Activated gamma-delta T cell treated with anti-CD3 and anti-CD28 coated beads, Interleukin-2, amount 50 U/mL, for 16 hours (primary cell): ENCODE data around the gene ITGA5.
"Not testable (repeated sequence)": the region's sequence is repeated elsewhere in the genome, so short reads cannot be mapped to it uniquely, and the experiment has no call there.

Experiments
- DNase-seq: peaks from one replicate; pipeline ENCODE4 v3.0.0-alpha.2; 2020; ENCODE audit warnings: low read depth

ITGA5 gene

DNA sequence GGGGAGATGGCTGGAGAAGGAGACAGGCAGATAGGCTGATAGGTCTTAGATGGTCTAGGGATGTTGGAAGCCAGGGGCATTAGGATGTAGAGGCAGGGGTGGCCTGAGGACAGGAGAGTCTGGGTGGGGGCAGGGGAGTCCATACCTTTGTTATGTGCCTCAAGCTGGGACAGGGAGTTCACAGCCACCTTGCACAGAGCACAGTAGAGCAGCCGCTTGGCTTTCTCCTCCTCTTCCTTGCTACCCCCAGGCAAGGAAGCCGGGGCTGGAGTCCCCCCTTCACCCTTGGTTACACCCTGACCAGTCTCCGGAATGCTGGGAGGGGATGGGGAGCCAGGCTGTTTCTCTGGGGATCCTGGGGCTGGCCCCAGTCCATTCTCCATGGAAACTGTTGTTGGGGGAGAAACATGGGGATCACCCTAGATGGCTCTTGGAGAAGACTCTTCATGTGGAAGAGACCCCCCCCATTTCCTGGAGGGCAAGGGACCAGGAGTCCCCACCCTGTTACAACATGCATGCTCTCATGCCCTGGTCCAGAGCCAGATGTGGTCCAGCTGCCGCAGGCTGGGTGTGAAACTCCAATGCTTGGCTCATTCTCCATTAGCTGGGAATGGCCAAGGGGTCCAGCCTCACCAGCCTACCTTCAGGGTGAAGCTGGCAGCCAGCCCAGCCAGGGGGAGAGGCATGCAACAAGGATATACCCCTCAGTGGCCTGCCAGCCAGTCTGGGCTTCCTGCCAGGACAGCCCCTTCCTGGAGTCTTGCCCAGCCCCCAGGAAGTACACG lies 47.5 kb downstream of the ITGA5 start:
- DNase-seq: no peak

DNA sequence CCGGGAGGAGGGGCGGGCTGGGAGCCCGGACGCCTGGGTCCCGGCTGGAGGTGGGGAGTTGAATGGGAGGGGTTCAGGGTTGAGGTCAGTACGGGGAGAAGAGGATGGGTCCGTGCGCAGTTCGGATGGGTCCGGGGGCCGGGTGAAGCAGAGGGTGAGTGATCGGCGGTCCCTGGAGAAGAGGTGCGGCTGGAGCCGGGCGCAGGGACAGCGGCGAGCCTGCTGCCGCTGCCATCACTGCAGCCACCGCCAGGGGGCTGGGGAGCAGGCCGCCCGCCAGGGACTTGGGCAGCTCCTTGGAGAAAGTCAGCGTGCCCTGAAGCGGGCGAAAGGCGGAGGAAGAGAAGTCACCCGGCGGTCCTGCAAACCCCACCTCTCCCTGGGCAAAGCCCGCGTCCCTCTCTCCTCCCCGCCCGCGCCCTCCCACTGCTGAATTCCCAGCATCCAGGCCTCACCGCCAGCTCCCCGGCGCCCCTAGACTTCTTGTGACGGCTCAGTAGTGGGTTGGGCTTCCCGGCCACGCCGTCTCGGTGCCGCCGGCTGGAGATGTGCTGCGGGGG lies 48.8 kb downstream of the ITGA5 start:
- no peak for DNase-seq

DNA sequence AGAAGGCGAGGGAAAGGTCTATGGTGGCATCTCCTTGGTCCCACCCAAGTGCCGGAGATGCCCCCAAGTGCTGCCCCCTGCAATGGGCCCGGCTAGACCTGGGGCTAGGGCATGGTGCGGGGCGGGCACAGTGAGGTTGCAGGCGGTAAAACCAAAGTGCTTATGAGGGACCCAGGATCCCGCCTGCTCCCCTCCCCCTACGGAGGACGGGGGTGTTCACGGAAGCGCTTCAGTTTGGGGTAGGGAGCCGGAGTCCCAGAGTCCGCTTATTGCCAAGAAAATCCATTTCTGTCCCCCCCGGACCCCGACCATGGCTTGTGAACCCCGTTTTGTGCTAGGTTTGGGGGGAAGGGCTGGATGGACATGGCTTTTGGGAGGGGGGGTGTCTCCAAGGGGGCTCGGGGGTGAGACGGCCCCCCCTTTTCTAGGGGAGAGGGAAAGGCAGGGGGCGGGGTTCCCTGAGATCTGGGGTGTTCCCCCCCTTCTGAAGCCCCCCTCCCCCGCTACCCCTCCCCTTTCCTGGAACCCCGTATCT lies 49.4 kb downstream of the ITGA5 start:
- no peak for DNase-seq

DNA sequence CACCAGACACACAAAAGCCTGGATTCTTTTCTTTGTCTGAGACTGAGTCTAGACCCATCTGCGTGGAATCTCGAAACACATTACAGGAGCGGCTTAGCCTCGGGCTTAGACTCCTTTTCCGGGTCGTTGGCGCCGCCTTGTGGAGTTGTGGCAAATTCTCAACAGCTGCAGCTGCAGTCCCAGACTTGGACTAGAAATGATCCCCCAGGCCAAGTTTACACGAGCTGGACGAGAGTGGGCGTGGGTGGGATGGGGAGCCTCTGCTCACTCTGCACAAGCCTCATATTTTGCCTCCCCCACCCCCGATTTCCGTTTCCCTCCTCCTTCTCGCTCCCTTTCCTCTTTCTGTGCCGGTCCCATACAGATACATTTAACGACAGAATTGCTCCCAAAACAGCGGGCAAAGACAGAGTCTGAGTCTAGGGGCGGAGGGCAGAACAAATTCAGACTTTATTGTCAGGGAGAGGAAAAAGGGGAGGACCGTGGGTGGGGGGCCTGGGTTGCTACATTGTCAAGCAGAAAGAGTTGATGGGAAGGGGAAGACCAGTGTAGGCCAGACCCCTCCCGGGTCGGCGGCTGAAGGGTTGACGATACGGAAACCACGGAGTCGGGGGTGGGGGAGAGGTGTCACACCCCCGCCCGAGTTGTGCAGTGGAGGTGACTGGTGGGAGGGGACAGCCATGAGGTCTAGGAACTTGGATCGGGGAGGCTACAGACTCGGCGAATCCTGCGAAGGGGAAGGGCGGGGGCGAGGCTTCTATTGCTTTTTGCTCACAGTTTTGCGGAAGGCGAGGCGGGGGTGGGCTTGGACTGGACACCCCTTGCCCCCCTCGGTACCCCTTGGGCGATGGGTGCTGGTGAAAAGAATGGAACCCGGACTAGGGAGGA lies 50.1 kb downstream of the ITGA5 start:
- DNase-seq: peak; percentile 84

DNA sequence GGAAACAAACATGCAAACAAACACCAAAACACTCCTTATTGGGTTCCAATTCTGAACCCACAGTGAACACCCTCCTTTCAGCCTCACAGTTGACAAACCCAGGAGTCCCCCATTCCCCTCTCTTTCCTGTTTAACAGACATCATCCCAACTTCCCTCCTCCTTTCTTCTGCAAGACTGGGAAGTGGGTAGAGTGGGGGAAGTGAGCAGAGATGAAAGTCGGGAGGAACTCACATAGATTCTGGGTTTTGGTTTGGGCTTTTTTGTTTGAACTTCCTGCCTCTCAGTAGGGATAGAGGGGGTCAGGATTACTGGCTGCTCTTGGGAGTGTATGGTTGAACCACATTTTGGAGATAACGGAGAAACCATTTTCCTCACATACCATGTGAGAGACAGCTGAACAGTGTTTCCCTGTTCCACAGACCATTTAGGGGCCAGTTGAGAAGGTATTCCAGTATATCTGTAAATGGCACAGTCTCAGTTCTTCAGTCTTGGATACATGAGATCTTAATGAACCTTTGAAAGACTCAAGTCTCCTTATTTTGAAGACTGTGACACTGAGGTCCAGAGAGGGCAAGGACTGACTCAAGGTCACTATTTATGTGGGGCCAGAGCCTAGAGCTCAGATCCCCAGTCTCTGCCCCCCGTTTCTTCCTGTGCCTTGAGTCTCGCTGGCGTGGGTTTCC lies 50.9 kb downstream of the ITGA5 start:
- no peak for DNase-seq

DNA sequence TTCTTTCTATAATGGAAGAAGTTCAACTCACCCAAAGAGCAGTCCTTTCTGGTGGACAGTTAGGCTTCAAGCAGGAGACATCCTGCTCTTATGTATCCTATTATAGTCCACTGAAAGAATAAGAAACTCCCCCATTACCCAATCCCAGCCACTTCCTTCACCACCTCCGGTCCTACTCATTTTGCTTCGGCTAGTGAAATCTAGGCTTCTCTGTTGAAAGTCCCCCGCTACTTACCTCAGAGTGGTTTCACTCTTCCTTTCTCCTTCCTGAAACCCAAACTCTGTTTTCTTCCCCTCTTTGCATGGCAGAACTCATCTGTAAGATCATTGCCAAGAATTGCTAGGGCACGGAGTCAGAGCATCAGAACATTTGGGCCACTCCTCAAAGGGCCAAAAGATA lies 54.7 kb downstream of the ITGA5 start, which contains the start of gene GPR84:
GPR84 (minus strand) TSS at position 74 of the 400 bp plus-strand sequence. CDS start 635 bp downstream, outside the sequence.
- no peak for DNase-seq

DNA sequence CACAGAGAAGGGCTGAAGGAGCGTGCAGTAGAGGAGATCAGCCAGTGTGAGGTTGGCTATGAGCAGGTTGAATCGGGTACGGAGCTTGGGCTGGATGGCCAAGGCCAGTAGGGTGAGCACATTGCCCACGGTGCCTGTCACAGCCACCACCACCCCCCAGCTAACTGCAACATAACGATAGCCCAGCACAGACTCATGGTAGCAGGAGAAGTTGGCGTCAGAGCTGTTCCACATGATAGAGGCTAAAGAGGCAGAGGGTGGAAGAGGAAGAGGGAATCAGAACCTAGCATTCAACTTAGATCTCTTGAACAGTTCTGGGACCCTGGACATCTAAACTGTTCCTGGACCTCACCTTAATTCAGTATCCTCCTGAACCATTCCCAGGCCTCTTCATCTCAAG lies 55.4 kb downstream of the ITGA5 start:
- no peak for DNase-seq

DNA sequence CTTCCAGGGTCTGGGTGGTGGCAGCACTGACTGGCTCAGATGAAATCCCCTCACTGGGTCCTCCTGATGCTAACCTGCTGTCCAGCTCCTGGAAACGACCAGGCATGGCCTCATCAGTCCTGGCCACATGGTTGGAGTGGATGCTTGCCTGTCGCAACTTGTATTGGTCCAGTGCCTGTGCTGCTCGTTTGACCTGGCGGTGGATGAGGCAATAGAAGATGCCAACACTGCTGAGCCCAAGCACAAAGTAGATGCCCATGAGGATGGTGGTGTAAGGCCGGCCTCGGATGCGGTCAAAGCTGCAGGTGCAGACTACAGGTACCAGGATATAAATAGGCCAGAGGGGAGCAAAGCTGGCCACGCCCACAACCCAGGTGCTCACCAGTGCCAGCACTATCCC lies 56.0 kb downstream of the ITGA5 start:
- DNase-seq: no peak

DNA sequence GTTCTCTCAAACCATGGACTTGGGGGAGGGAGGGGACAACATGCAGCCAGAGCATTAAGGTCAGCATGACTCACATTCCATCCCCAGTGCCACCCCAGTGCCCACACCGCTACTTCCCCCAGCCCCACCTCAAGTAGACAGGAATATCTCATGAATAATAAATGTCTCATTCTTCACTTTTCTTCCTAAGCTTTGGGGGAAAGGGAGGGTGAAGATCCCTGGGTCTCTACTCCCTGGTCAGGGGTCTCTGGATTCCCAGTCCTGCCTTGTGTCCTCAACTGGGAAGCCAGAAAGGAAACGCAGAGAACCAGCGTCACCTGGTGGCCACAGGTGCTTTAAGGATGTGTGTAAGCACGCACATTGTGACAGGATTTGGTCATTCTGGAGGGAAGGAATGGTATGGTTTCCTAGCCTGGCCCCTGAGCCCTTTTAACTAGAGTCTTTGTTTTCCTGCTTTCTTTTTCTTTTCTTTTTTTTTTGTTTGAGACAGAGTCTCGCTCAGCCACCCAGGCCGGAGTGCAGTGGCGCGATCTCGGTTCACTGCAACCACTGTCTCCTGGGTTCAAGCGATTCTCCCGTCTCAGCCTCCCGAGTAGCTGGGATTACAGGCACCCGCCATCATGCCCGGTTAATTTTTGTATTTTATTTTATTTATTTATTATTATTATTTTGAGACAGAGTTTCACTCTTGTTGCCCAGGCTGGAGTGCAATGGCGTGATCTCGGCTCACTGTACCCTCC lies 58.2 kb downstream of the ITGA5 start:
- no peak for DNase-seq

DNA sequence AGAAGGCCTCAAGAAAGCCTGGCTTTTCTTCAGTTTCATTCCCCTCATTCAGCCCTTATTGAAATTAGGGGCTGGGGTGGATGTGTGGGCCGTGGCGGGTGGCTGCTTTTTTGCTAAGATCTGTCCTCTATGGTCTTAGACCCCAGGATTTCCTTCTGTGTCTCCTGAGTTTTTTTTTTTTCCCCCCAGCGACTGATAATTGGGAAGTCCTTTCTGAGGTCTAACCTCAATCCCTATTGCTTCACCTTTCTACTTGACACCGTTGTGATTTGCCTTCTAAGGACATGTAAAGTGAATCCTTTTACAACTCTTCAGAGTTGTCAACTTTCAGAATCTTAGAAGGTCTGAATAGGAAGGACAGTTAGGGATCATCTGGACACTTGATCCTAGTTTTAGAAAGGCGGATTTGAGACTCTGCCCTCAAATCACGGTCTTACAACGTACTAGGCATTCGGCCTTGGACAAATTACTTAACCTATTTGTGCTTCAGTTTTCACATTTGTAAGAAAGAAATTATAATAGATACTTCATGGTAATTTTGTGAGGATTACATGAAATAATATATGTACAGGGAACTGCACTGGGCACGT lies 59.2 kb downstream of the ITGA5 start:
- no peak for DNase-seq

DNA sequence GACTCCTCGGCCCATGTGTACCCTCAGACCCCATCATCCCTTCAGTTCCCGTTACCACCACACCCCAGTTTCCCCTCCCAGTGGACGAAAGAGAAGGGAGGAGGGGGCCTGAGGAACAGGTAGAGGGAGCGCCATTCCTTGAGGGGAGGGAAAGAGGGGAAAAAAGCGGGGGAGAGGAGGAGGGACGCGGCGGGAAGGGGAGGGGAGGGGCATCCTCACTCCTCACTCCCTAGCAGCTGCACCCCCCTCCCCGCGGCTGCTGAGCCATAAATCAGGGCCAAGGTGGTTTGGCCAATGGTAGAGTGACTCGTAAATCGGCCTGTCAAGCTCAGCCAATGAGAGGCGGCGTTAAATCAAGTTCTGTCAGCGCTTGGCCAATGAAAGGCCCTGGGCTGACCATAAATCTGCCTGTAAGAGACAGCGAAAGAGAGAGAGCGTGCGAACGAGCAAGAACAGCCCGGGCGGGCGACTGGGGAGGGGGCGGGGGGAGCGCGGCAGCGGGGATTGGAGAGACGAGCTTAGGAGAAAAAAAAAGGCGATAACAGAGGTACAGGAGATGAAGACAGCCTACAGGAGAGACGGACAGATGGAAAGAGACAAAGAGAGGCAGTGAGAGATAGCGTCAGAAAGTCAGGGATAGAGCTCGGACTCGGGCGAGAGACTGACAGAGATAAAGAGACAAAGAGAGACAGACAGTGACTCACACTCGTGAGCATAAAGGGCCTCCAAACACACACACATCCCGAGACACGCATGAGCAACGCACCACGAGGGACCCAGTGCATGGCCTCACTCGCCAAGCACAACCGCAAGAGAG lies 59.9 kb downstream of the ITGA5 start:
- peak; percentile 86 for DNase-seq

DNA sequence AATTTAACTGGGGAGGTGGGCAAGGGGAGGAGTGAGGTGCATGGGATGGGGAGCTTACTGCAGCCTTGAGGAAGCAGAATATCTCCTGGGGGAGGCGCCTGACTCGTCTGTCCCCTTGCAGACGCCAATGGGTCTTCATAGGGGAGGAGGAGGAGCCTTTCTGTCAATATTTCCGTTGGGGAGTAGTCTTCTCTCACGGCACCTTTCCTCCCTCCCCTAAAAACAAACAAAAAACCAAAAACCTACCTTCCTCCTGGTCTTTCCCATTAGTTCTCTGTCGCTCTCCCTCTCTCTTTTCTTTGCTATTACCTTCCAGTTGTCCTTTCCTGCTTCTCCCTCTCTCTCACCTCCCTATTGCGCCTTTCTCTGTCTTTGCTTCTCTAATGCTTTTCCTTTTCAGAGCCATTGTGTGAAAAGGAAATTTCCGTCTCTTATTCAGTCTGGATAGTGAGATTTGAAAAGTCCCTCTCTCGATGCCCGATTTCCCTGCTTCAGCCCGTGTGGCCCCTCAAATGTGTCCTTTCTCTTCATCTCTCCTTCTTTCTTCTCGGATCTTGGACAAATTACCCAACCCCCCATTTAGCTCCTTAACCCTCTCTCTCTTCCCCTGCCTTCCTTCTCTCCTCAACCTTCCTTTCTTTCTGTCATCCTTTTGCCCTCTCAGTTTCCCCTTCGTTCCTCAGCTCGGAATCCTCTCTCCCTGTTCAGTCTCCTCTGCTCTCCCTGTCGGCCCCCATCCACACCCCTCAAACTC lies 60.7 kb downstream of the ITGA5 start:
- peak; percentile 24 for DNase-seq

DNA sequence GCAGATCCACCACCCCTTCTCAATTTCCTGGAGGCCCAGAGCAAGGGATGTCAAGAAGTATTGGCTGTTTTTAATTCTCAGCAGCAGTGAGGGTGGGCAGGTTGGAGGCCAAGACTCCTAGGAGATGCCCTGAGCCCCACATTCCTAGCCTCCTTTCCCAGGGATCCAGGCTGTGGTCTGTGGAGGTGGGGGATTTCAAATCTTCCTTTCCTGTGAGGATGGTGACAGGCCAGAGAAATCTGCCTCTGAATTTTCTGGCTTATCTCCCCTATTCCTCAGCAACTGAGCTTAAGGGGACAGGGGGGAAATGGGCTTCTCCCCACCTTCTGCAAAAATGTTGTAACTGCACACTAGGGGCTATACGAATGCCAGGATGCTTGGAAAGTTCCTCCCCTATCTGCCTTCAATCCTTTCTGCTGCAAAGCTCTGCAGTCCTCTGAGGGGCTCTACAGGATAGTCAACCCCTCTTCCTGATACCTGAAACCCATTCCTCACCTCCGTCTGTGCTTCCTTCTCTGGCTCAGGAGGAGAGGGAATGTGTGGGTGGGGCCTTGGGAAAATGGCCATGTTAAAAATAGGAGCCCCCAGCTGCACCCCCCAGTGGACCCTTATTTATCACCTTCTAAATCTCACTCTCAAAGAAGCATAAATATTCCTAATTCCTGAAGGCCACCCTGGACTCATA lies 61.4 kb downstream of the ITGA5 start:
- DNase-seq: no peak

DNA sequence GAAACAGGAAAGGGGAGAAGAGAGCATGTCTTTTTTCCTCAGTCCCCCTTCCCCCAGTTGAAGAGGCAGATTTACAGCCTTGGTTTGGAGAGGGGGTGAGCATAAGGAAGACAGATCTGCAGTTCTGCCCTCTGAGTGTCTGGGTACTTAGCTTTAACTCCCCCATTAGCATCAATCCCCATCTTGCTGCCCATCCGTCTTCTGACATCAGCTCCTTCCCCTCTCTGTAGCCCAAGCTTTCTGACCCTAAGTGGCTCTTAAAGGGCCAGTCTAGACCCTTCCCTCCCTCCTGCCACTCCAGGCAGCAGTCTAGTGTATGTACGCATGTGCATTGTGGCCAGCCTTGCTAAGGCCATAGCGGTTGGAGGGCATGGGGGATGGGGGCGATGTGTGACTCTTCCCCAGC lies 62.1 kb downstream of the ITGA5 start:
- DNase-seq: no peak

DNA sequence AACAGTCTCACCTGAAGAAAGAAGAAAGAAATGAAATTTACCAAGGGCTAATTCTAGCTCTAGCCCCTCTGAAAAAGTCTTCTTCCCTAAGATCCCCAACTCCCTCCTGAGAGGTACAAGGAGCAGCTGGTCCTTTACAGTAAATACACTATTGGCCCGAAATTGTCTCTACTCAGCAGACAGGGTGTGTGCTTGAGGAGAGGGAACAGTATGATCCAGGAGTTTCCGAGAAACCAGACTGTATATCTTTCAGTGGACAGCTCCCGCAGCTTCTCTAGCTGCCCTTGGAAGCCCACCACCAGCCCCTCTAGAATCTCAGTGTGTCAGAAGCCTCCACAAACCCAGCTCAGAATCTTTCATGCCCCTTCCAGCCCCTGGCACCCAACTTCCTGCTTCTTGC lies 62.8 kb downstream of the ITGA5 start:
- no peak for DNase-seq

DNA sequence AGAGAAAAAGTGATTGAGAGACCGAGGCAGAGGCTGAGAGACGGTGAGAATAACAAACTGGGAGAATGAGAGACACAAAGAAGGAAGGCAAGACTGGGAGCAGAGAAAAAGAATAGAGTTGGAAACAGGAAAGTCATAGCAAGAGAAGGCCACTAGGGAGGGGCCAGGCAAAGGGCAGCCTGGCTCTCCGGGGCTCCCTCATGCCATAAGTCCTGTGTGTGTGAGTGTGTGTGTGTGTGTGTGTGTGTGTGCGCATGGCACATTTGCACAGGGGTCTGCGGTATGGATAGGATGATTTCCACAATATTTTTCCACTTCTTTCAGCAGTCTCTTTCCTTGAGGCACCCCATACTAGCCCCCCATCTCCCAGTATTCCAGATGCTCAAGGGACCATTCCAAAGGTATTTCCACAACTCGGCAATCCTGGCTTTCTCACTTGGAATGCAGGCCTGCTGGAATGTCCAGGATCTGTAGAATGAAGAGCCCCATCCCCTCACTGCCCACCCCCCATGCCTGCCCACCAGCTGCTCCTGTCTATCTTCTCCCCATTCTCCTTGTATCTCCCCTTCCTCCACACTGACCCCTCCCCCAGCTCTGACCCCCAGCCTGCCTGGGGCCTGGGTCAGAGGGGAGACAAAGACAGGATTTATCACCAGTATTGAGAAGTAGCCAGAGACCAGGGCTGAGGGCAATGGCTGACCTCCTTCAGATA lies 63.8 kb downstream of the ITGA5 start:
- no peak for DNase-seq

DNA sequence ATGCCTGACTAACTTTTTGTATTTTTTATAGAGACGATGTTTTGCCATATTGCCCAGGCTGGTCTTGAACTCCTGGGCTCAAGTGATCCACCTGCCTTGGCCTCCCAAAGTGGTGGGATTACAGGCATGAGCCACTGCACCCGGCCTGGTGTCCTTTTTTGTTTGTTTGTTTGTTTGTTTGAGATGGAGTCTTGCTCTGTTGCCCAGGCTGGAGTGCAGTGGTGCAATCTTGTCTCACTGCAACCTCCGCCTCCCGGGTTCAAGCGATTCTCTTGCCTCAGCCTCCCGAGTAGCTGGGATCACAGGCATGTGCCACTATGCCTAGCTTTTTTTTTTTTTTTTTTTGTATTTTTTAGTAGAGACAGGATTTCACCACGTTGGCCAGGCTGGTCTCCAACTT lies 64.8 kb downstream of the ITGA5 start:
- DNase-seq: not testable (repeated sequence)
